Measurements from ENCODE around the gene AMPD1. TPM values are rescaled to one million over a fixed set of nuclear protein-coding genes. Genes with fewer than 3 reads are reported as not detected.

The AMPD1 gene
- total RNA-seq, 1 donor from 2014 or later, result not detected

DNA sequence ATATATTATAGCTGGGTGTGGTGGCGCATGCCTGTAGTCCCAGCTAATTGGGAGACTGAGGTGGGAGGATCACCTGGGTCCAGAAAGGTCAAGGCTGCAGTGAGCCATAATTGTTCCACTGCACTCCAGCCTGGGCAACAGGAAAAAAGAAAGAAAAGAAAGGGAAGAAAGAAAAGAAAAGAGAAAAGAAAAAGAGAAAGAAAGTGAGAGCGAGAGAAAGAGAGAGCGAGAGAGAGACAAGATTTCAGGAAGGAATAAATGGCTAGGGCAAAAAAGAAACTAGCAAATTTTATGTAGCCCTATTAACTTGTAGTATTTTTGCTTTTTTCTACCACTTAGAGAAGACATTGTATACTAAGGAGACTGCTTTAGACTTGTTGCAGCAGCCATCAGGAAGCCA is 15.0 kb upstream of the AMPD1 start:
- TF ChIP-seq, protein P1, sequence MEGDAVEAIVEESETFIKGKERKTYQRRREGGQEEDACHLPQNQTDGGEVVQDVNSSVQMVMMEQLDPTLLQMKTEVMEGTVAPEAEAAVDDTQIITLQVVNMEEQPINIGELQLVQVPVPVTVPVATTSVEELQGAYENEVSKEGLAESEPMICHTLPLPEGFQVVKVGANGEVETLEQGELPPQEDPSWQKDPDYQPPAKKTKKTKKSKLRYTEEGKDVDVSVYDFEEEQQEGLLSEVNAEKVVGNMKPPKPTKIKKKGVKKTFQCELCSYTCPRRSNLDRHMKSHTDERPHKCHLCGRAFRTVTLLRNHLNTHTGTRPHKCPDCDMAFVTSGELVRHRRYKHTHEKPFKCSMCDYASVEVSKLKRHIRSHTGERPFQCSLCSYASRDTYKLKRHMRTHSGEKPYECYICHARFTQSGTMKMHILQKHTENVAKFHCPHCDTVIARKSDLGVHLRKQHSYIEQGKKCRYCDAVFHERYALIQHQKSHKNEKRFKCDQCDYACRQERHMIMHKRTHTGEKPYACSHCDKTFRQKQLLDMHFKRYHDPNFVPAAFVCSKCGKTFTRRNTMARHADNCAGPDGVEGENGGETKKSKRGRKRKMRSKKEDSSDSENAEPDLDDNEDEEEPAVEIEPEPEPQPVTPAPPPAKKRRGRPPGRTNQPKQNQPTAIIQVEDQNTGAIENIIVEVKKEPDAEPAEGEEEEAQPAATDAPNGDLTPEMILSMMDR (IDR thresholded peaks at IDR 0.05; ENCODE audit: insufficient read depth, low read length, poor library complexity, severe bottlenecking), result no peak
- H3K36me3 ChIP-seq (ENCODE audit: control insufficient read depth, insufficient read depth, low read length), result no peaks in the 10 kb centered on the region
- no peaks in the 10 kb centered on the region for H3K27me3 ChIP-seq (ENCODE audit: control insufficient read depth, insufficient read depth, low read length)
- H3K4me3 ChIP-seq (ENCODE audit: low read depth, low read length), result no peak overlapping the region
- DNase-seq (ENCODE audit: low read depth), result no peak

DNA sequence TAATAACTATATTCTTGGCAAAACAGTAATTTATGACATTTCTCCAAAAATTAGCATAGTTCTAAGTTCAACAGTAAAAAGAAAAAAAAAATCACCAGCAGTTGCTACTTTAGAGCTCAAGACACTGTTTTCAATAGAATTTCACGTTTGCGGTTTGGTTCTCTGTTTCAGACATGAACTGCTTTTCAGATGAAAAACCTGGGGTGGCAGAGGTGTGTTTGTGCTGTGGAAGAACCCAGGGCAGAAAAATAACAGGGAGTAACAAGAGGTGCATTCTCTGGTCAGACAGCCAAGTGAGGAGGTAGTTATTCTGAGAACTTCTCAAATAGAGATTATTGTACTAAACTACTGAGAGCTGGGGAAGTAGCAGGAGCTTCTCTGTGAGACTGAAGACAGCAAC is 12.3 kb upstream of the AMPD1 start:
- Histone ChIP-seq H3K36me3 (ENCODE audit: control insufficient read depth, insufficient read depth, low read length) (no peaks in the 10 kb centered on the region), H3K27me3 (ENCODE audit: control insufficient read depth, insufficient read depth, low read length) (no peaks in the 10 kb centered on the region), H3K4me3 (ENCODE audit: low read depth, low read length) (no peak overlapping the region)
- TF ChIP-seq, protein P1 (IDR thresholded peaks at IDR 0.05; ENCODE audit: insufficient read depth, low read length, poor library complexity, severe bottlenecking), result no peak
- no peak for DNase-seq (ENCODE audit: low read depth)

DNA sequence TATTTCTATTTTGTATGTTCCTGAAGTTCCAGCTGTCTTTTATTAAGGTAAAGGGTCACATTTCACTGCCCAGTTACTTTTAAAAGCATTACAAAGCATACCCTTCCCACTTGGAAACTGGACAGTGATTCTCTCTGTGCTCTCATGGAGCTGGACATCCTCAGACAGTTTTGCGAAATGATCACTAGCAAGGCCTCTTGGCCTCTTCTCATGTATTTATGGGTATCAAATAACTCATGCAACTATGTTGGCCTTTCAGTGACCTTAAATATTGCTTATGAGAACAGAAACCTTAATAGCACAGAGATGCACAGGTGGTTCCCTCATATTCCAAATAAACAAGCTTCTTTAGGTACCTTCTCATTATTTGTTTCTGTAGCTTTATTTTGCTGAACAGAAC is 7.9 kb upstream of the AMPD1 start:
- no peak for DNase-seq (ENCODE audit: low read depth)
- no peaks in the 10 kb centered on the region for H3K36me3 ChIP-seq (ENCODE audit: control insufficient read depth, insufficient read depth, low read length)
- no peak overlapping the region for H3K4me3 ChIP-seq (ENCODE audit: low read depth, low read length)
- TF ChIP-seq, protein P1 (IDR thresholded peaks at IDR 0.05; ENCODE audit: insufficient read depth, low read length, poor library complexity, severe bottlenecking), result no peak
- H3K27me3 ChIP-seq (ENCODE audit: control insufficient read depth, insufficient read depth, low read length), result no peaks in the 10 kb centered on the region

DNA sequence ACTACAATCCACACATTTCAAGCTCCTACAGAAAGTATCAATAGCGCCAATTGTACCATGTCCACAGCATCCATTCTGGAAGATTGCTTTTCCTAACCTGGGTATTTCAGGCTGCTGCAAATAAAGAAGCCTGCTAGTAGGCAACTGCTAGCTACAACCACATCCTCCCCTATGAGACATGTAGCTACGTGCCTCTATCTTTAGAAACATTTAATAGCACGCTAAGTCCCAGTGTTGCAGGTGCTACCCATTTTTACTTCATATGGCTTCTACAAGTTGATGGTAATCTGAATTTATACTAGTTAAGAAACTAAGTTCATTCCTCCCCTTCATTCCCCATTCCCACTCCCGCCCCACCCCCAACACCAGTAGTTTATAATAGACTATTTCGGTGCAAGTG is 7.4 kb upstream of the AMPD1 start:
- no peak for DNase-seq (ENCODE audit: low read depth)
- H3K4me3 ChIP-seq (ENCODE audit: low read depth, low read length), result no peak overlapping the region
- H3K27me3 ChIP-seq (ENCODE audit: control insufficient read depth, insufficient read depth, low read length), result no peaks in the 10 kb centered on the region
- TF ChIP-seq, protein P1 (IDR thresholded peaks at IDR 0.05; ENCODE audit: insufficient read depth, low read length, poor library complexity, severe bottlenecking), result no peak
- H3K36me3 ChIP-seq (ENCODE audit: control insufficient read depth, insufficient read depth, low read length), result no peaks in the 10 kb centered on the region

DNA sequence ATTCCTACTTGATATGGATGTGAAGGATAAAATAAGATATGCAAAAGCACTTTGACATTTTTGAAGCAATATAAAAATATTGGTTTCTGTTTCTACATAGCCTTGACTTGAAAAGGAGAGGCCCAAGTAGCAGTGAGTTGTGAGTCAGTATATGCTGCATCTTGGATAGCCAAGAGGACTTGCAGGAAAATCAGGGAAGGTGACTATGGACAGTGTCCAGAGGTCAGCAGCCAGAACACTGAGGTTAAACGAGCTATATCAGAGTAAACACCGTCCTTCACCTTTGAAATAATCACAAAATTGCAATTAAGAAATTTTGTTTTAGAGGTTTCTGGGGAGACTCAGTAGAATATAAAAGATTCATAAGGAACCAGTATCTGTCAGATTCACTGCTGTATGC is 6.6 kb upstream of the AMPD1 start:
- no peak overlapping the region for H3K4me3 ChIP-seq (ENCODE audit: low read depth, low read length)
- TF ChIP-seq, protein P1 (IDR thresholded peaks at IDR 0.05; ENCODE audit: insufficient read depth, low read length, poor library complexity, severe bottlenecking), result no peak
- H3K27me3 ChIP-seq (ENCODE audit: control insufficient read depth, insufficient read depth, low read length), result no peaks in the 10 kb centered on the region
- H3K36me3 ChIP-seq (ENCODE audit: control insufficient read depth, insufficient read depth, low read length), result no peaks in the 10 kb centered on the region
- no peak for DNase-seq (ENCODE audit: low read depth)

DNA sequence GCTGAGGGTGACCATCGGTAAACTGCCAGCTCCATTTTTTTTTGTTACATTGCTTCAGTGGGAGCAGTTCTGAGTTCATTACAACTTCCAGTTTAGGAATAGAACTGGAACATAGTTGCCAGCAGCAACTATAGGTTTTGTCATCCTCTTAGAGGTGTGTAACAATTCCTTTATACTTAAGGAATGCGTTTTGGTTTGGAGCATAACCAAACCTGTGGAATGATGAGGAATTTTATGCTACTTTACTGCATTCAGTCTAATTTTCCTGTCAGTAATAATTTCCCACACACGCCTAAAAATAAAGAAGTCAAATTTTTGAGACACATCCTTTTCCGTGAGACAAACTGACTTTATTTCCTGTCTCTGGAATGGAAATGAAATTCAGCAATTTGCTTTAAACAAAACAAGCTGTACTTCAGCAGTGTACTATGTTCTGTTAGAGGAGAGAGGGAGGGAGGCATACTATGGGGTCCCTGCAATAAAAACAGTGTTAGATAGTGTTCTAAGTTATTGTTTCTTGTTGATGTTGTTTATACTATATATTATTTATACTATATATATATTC is 4.8 kb upstream of the AMPD1 start:
- TF ChIP-seq, protein P1 (IDR thresholded peaks at IDR 0.05; ENCODE audit: insufficient read depth, low read length, poor library complexity, severe bottlenecking), result no peak
- Histone ChIP-seq H3K4me3 (ENCODE audit: low read depth, low read length) (no peak overlapping the region), H3K27me3 (ENCODE audit: control insufficient read depth, insufficient read depth, low read length) (no peaks in the 10 kb centered on the region), H3K36me3 (ENCODE audit: control insufficient read depth, insufficient read depth, low read length) (no peaks in the 10 kb centered on the region)
- no peak for DNase-seq (ENCODE audit: low read depth)

Data from kidney epithelial cell (primary cell).